Kidney epithelial cell (primary cell): ENCODE data around the gene ZNF646. TPM values are rescaled to one million over a fixed set of nuclear protein-coding genes. Genes with fewer than 3 reads are reported as not detected.
A peak's percentile ranks its signal among the peaks of the same experiment; 100 is the strongest.

Experiments used
- DNase-seq: peaks from one replicate; pipeline ENCODE4 v3.0.0-alpha.2; 2010; ENCODE audit warnings: low read depth
- H3K27me3 ChIP-seq: 2 replicates; pipeline ENCODE4 v1.6.0; 2011; ENCODE audit warnings: low read length; ENCODE audit not compliant: control insufficient read depth, insufficient read depth
- H3K36me3 ChIP-seq: 2 replicates; pipeline ENCODE4 v1.5.1; 2011; ENCODE audit warnings: low read length; ENCODE audit not compliant: control insufficient read depth, insufficient read depth
- H3K4me3 ChIP-seq: 2 replicates; pipeline ENCODE4 v1.5.1; 2011; ENCODE audit warnings: low read depth, mild to moderate bottlenecking, control low read depth, low read length
- CTCF ChIP-seq: IDR thresholded peaks from 2 replicates; pipeline ENCODE4 v1.5.1; 2011; ENCODE audit warnings: mild to moderate bottlenecking, moderate library complexity, low read length, control low read depth, inconsistent platforms; ENCODE audit not compliant: insufficient read depth, poor library complexity, severe bottlenecking
- total RNA-seq: library from RNA; depleted of rRNA; stranded (reverse); fragments of >200 nt; gene quantifications from 2 replicates; pipeline ENCODE4 v1.2.3, GENCODE V29; 2015

ZNF646 gene
- total RNA-seq, 1 donor from 2014 or later, result 17.8 TPM

GRCh38 chr16:31106509-31107464 lies 32.6 kb downstream of the ZNF646 start:
- peaks cover 2% of the 10 kb centered on the region for H3K36me3 ChIP-seq
- DNase-seq, result no peak
- no peak for TF ChIP-seq CTCF
- H3K4me3 ChIP-seq, result no peak overlapping the region
- no peaks in the 10 kb centered on the region for H3K27me3 ChIP-seq

DNA sequence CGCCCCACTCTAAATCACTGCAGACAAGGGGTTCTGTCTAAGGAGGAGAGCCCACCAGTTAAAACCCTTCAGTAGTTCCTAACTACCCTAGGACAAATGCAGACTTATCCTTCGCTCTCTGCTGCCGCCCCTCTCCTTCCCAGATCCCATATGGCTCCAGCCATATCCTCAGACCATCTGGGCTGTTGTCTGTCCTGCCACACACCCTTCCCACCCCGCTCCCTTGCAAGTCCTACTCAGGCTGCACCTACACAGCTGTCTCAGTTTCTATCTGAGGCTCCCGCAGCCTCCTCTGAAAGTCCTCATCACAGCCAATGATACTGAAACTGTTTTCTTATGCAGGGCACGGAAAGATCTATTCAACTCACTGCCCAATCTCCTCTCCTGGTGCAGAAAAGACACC lies 33.2 kb downstream of the ZNF646 start:
- TF ChIP-seq CTCF, result no peak
- Histone ChIP-seq H3K4me3 (no peak overlapping the region), H3K27me3 (no peaks in the 10 kb centered on the region), H3K36me3 (peaks cover 2% of the 10 kb centered on the region)
- no peak for DNase-seq

- DNase-seq, result no peak
- Histone ChIP-seq H3K36me3 (peaks cover 2% of the 10 kb centered on the region), H3K4me3 (peak within 1 kb of the TSS; percentile 98), H3K27me3 (no peaks in the 10 kb centered on the region)
- TF ChIP-seq CTCF, result no peak
Observed at GRCh38 chr16:31108035-31108793, 34.0 kb downstream of the ZNF646 start, which contains the start of gene BCKDK. Gene BCKDK (plus strand): TSS chr16:31108386. CDS start chr16:31109224, 838 bp downstream.

- H3K36me3 ChIP-seq, result peaks cover 2% of the 10 kb centered on the region
- no peak for TF ChIP-seq CTCF
- DNase-seq, result no peak
- H3K4me3 ChIP-seq, result peak overlapping the region; percentile 98
- H3K27me3 ChIP-seq, result no peaks in the 10 kb centered on the region
Observed at GRCh38 chr16:31108794-31109558, 34.8 kb downstream of the ZNF646 start.

GRCh38 chr16:31109622-31110021 lies 35.4 kb downstream of the ZNF646 start:
- H3K27me3 ChIP-seq, result no peaks in the 10 kb centered on the region
- DNase-seq, result no peak
- H3K4me3 ChIP-seq, result no peak overlapping the region
- no peak for TF ChIP-seq CTCF
- peaks cover 2% of the 10 kb centered on the region for H3K36me3 ChIP-seq
